DND-41 (cell line): Measurements from ENCODE around the gene POLA1.

ENCODE experiments used
- ATAC-seq: fragments of 200-7000 bp; cut with Tn5 transposase; 3 replicates; pipeline ENCODE4 v1.9.1; 2021; ENCODE audit warnings: low read depth; ENCODE audit not compliant: insufficient read depth
- DNase-seq: peaks from one replicate; pipeline ENCODE4 v3.0.0-alpha.2; 2020
- H2AFZ ChIP-seq: 2 replicates; pipeline ENCODE4 v1.6.0; 2012; ENCODE audit warnings: low read depth, low read length
- H3K27ac ChIP-seq: 2 replicates; pipeline ENCODE4 v1.5.1; 2012; ENCODE audit warnings: low read length, inconsistent platforms
- H3K27me3 ChIP-seq: fragments of 200-600 bp; sonication (generic); 2 replicates; pipeline ENCODE4 v1.6.0; 2012; ENCODE audit warnings: low read length, mild to moderate bottlenecking, inconsistent platforms; ENCODE audit not compliant: insufficient read depth, poor library complexity
- H3K36me3 ChIP-seq: 2 replicates; pipeline ENCODE4 v1.5.1; 2012; ENCODE audit warnings: low read length, inconsistent platforms; ENCODE audit not compliant: insufficient read depth
- H3K4me1 ChIP-seq: 2 replicates; pipeline ENCODE4 v1.5.1; 2012; ENCODE audit warnings: mild to moderate bottlenecking, low read length; ENCODE audit not compliant: insufficient read depth
- H3K4me2 ChIP-seq: 2 replicates; pipeline ENCODE4 v1.6.0; 2012; ENCODE audit warnings: mild to moderate bottlenecking, moderate library complexity, low read length, inconsistent platforms; ENCODE audit not compliant: insufficient read depth
- H3K4me3 ChIP-seq, 2 experiments: fragments of 200-600 bp in 1 of 2; shearing (Covaris generic) in 1 of 2; 2 replicates each; pipeline ENCODE4 v1.5.1; 2012 to 2016; ENCODE audit warnings: inconsistent platforms in 2 of 2, low read length in 2 of 2, mild to moderate bottlenecking in 2 of 2, low read depth in 1 of 2, moderate library complexity in 1 of 2
- H3K79me2 ChIP-seq: 2 replicates; pipeline ENCODE4 v1.6.0; 2012; ENCODE audit warnings: low read length, inconsistent platforms; ENCODE audit not compliant: insufficient read depth
- H3K9ac ChIP-seq: 2 replicates; pipeline ENCODE4 v1.6.0; 2012; ENCODE audit warnings: low read depth, mild to moderate bottlenecking, inconsistent platforms, low read length, moderate library complexity
- H3K9me3 ChIP-seq: 2 replicates; pipeline ENCODE4 v1.5.1; 2012; ENCODE audit warnings: low read length, moderate library complexity, mild to moderate bottlenecking, inconsistent platforms; ENCODE audit not compliant: insufficient read depth, severe bottlenecking
- H4K20me1 ChIP-seq: 2 replicates; pipeline ENCODE4 v1.6.0; 2012; ENCODE audit warnings: low read length; ENCODE audit not compliant: insufficient read depth
- EZH2 ChIP-seq: IDR thresholded peaks from 3 replicates; pipeline ENCODE4 v1.6.1; 2012; ENCODE audit warnings: borderline replicate concordance, low read depth, mild to moderate bottlenecking, moderate library complexity, low read length, inconsistent platforms; ENCODE audit not compliant: severe bottlenecking
- TF ChIP-seq, protein P1 (sequence below): IDR thresholded peaks from 2 replicates; pipeline ENCODE4 v1.5.1; 2012; ENCODE audit warnings: borderline replicate concordance, low read length, moderate library complexity, mild to moderate bottlenecking; ENCODE audit not compliant: poor library complexity, severe bottlenecking; ENCODE audit errors: extremely low read depth

The POLA1 gene

GRCh38 chrX:24659106-24659505, 34.6 kb upstream of the POLA1 start:
- H3K9ac ChIP-seq = no peak overlapping the region
- H3K4me1 ChIP-seq = no peaks in the 10 kb centered on the region
- H3K27me3 ChIP-seq = no peaks in the 10 kb centered on the region
- no peak overlapping the region for H3K4me3 ChIP-seq
- H3K4me2 ChIP-seq = no peak overlapping the region
- ATAC-seq (no peak), DNase-seq (no peak)
- no peaks in the 10 kb centered on the region for H4K20me1 ChIP-seq
- TF ChIP-seq, protein P1, sequence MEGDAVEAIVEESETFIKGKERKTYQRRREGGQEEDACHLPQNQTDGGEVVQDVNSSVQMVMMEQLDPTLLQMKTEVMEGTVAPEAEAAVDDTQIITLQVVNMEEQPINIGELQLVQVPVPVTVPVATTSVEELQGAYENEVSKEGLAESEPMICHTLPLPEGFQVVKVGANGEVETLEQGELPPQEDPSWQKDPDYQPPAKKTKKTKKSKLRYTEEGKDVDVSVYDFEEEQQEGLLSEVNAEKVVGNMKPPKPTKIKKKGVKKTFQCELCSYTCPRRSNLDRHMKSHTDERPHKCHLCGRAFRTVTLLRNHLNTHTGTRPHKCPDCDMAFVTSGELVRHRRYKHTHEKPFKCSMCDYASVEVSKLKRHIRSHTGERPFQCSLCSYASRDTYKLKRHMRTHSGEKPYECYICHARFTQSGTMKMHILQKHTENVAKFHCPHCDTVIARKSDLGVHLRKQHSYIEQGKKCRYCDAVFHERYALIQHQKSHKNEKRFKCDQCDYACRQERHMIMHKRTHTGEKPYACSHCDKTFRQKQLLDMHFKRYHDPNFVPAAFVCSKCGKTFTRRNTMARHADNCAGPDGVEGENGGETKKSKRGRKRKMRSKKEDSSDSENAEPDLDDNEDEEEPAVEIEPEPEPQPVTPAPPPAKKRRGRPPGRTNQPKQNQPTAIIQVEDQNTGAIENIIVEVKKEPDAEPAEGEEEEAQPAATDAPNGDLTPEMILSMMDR = no peak
- TF ChIP-seq EZH2 = no peak
- H2AFZ ChIP-seq = no peak overlapping the region
- H3K27ac ChIP-seq = no peak overlapping the region
- H3K9me3 ChIP-seq = no peaks in the 10 kb centered on the region
- H3K36me3 ChIP-seq = no peaks in the 10 kb centered on the region
- no peaks in the 10 kb centered on the region for H3K79me2 ChIP-seq

GRCh38 chrX:24659646-24660045, 34.1 kb upstream of the POLA1 start:
- Histone ChIP-seq H3K9ac (no peak overlapping the region), H4K20me1 (no peaks in the 10 kb centered on the region), H3K4me3 (no peak overlapping the region), H2AFZ (no peak overlapping the region), H3K27me3 (no peaks in the 10 kb centered on the region), H3K27ac (no peak overlapping the region), H3K9me3 (no peaks in the 10 kb centered on the region), H3K36me3 (no peaks in the 10 kb centered on the region), H3K4me1 (no peaks in the 10 kb centered on the region), H3K79me2 (no peaks in the 10 kb centered on the region), H3K4me2 (no peak overlapping the region)
- DNase-seq = no peak
- ATAC-seq = no peak
- no peak for TF ChIP-seq EZH2
- TF ChIP-seq, protein P1 = no peak

DNA sequence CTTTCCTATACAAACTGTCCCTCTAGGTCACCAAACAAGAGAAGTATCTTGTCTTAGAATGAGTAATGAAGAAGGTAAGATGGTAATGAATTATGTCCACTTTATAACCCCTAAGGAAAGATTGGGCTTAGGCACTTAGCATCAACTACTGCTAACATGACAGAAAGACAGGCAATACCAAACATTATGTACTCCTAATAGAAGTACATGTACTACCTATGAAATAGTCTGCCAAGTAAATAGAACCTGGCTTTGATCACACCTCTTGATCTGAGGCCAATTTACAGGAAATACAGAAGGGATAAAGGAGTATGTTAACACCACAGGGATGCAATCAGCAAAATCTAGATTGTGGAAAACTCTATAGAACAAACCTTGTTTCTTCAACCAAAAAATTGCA, 32.4 kb upstream of the POLA1 start:
- no peaks in the 10 kb centered on the region for H3K36me3 ChIP-seq
- no peaks in the 10 kb centered on the region for H3K4me1 ChIP-seq
- H3K9me3 ChIP-seq = no peaks in the 10 kb centered on the region
- H3K27ac ChIP-seq = no peak overlapping the region
- H3K9ac ChIP-seq = no peak overlapping the region
- no peak overlapping the region for H3K4me2 ChIP-seq
- H4K20me1 ChIP-seq = no peaks in the 10 kb centered on the region
- no peaks in the 10 kb centered on the region for H3K27me3 ChIP-seq
- no peak for DNase-seq
- no peaks in the 10 kb centered on the region for H3K79me2 ChIP-seq
- no peak overlapping the region for H2AFZ ChIP-seq
- no peak for ATAC-seq
- TF ChIP-seq, protein P1 = no peak
- TF ChIP-seq EZH2 = no peak
- no peak overlapping the region for H3K4me3 ChIP-seq

DNA sequence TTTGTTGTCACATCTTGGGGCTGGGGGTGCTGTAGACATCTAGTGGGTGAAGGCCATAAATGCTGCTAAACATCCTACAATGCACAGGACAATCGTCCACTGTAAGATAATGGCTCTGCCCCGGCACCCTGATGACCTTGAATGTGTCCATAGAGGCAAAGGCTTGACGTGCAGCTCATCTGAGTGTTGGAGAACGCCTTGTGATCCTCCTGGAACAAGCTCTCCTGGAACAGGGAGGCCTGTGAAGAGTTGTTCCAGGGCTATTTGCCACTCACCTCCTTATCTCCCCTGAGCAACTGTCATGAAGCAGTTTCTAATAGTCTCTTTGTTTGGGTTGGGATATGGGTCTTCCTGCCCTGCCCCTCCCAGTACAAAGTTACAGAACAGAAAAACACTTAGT, 31.4 kb upstream of the POLA1 start:
- H3K27me3 ChIP-seq = no peaks in the 10 kb centered on the region
- no peak overlapping the region for H3K9ac ChIP-seq
- H3K4me1 ChIP-seq = no peaks in the 10 kb centered on the region
- H3K79me2 ChIP-seq = no peaks in the 10 kb centered on the region
- H3K36me3 ChIP-seq = no peaks in the 10 kb centered on the region
- H2AFZ ChIP-seq = no peak overlapping the region
- TF ChIP-seq, protein P1 = no peak
- TF ChIP-seq EZH2 = no peak
- no peak for ATAC-seq
- no peak overlapping the region for H3K4me3 ChIP-seq
- H3K27ac ChIP-seq = no peak overlapping the region
- H3K9me3 ChIP-seq = no peaks in the 10 kb centered on the region
- no peak for DNase-seq
- H3K4me2 ChIP-seq = no peak overlapping the region
- no peaks in the 10 kb centered on the region for H4K20me1 ChIP-seq
